NCI-H128 (cell line): Measurements from ENCODE around the gene NOS1AP.

Experiments
- DNase-seq: peaks from one replicate; lab custom pipeline; 2025; ENCODE audit not compliant: unreplicated experiment; lab: John Stamatoyannopoulos, UW

Gene NOS1AP

GRCh38 chr1:162360237-162360873, 290.9 kb downstream of the NOS1AP start:
- DNase-seq = no peak

GRCh38 chr1:162360874-162361260, 291.4 kb downstream of the NOS1AP start:
- DNase-seq = no peak

- DNase-seq = no peak
Measured at GRCh38 chr1:162361349-162361748, 291.9 kb downstream of the NOS1AP start.

- no peak for DNase-seq
Measured at GRCh38 chr1:162363823-162364222, 294.3 kb downstream of the NOS1AP start.

GRCh38 chr1:162364498-162364897, 295.0 kb downstream of the NOS1AP start:
- no peak for DNase-seq

- DNase-seq = no peak
Measured at GRCh38 chr1:162365284-162366020, 296.0 kb downstream of the NOS1AP start.

GRCh38 chr1:162366149-162366548, 296.7 kb downstream of the NOS1AP start:
- DNase-seq = no peak

GRCh38 chr1:162366671-162367070, 297.2 kb downstream of the NOS1AP start:
- DNase-seq = no peak

GRCh38 chr1:162367073-162367472, 297.6 kb downstream of the NOS1AP start:
- no peak for DNase-seq

GRCh38 chr1:162367772-162368171, 298.3 kb downstream of the NOS1AP start:
- DNase-seq = no peak

- no peak for DNase-seq
Measured at GRCh38 chr1:162368451-162368850, 299.0 kb downstream of the NOS1AP start.

- no peak for DNase-seq
Measured at GRCh38 chr1:162369571-162369970, 300.1 kb downstream of the NOS1AP start.

- DNase-seq = no peak
Measured at GRCh38 chr1:162370161-162370560, 300.7 kb downstream of the NOS1AP start.

- DNase-seq = no peak
Measured at GRCh38 chr1:162370721-162371120, 301.2 kb downstream of the NOS1AP start.

GRCh38 chr1:162371611-162372010, 302.1 kb downstream of the NOS1AP start:
- no peak for DNase-seq

GRCh38 chr1:162372159-162373071, 302.9 kb downstream of the NOS1AP start:
- DNase-seq = no peak

GRCh38 chr1:162373072-162373427, 303.6 kb downstream of the NOS1AP start:
- no peak for DNase-seq

GRCh38 chr1:162373541-162374260, 304.2 kb downstream of the NOS1AP start:
- DNase-seq = no peak

GRCh38 chr1:162374406-162374805, 304.9 kb downstream of the NOS1AP start:
- no peak for DNase-seq

- no peak for DNase-seq
Measured at GRCh38 chr1:162375463-162375862, 306.0 kb downstream of the NOS1AP start.

GRCh38 chr1:162376691-162377090, 307.2 kb downstream of the NOS1AP start, which contains the start of gene SPATA46:
TSS of gene SPATA46 (minus strand) at chr1:162376854. CDS start at chr1:162376790, 64 bp downstream.
- DNase-seq = no peak
